GM12891 (cell line): ENCODE results near the gene NCKAP5.

Source experiments
- PAX5 ChIP-seq: IDR thresholded peaks from 2 replicates; pipeline ENCODE4 v1.6.1; 2011; ENCODE audit warnings: low read length, moderate library complexity, mild to moderate bottlenecking; ENCODE audit not compliant: insufficient read depth, severe bottlenecking
- POLR2A ChIP-seq: IDR thresholded peaks from 2 replicates; pipeline ENCODE4 v1.6.1; 2011; ENCODE audit warnings: low read depth, low read length, control low read depth
- POLR2AphosphoS5 ChIP-seq: IDR thresholded peaks from 2 replicates; pipeline ENCODE4 v1.6.1; 2011; ENCODE audit warnings: low read depth, low read length, control low read depth
- POU2F2 ChIP-seq: IDR thresholded peaks from 2 replicates; pipeline ENCODE4 v1.6.1; 2011; ENCODE audit warnings: low read depth, mild to moderate bottlenecking, control low read depth, low read length, moderate library complexity
- SPI1 ChIP-seq: IDR thresholded peaks from 2 replicates; pipeline ENCODE4 v1.6.1; 2011; ENCODE audit warnings: low read depth, low read length, control low read depth
- TAF1 ChIP-seq: IDR thresholded peaks from 2 replicates; pipeline ENCODE4 v1.6.1; 2011; ENCODE audit warnings: low read depth, low read length, control low read depth

- TF ChIP-seq POLR2A (no peak), POLR2AphosphoS5 (no peak), TAF1 (no peak), POU2F2 (no peak), SPI1 (no peak), PAX5 (no peak)
These were observed 887.7 kb downstream of the NCKAP5 start for GRCh38 chr2:132680544-132680943.
